ENCODE data around the gene HPCA.
A peak's percentile ranks its signal among the peaks of the same experiment; 100 is the strongest.

Gene HPCA

DNA sequence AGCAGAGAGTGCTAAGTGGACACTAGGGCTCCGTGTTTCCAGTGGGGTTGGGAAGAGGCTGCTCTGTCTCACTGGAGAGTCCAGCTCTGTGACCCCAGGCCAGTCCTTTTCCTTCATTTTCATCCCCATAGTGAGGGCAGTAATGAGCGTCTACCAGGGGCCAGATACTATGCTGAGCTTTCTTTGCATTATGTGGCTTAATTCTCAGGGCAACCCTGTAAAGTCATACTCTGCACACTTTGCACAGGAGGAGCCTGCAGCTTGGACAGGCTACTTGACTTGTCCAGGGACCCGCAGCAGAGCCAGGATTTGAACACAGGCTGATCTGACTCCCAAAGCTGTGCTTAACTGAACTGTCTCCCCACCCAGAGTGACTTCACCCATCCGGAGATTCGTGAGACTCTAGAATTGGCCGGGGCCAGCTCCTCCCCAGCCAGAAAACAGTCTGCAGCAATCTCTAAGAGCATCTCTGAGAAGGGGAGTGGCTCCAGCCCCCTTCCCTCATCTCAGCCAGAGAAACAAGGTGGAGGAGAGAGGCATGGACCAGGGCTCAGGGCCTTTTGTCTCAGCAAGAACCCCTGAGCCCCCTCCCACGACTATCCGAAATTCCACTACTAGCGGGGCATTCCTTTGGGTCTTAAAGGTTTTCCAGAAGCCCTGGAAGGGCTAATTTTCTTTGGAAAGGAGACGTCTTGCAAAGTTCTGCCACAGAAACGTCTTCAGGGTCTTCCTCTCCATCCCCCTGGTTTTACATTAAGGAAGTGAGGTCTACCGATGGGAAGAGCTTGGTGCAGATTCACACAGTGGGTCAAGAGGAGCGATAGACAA, 14.7 kb upstream of the HPCA start:
- Histone ChIP-seq H3K27ac (ENCODE audit: low read length) (no peak overlapping the region), H3K4me1 (ENCODE audit: control insufficient read depth, insufficient read depth, low read length) (peaks cover 14% of the 10 kb centered on the region), H3K27me3 (ENCODE audit: control insufficient read depth, insufficient read depth, low read length) (peaks cover 21% of the 10 kb centered on the region), H3K9me3 (ENCODE audit: control insufficient read depth, insufficient read depth, low read length) (no peaks in the 10 kb centered on the region), H3K4me3 (ENCODE audit: low read length) (peak overlapping the region; percentile 44; the same call in 1 of the 2 replicates), H3K36me3 (ENCODE audit: control insufficient read depth, insufficient read depth, low read length) (no peaks in the 10 kb centered on the region)
- DNase-seq (ENCODE audit: low read depth, low spot score), result no peak
- no CpG with 5 or more reads among the region's 13 CpGs for WGBS (ENCODE audit: insufficient coverage, insufficient read length)

- H3K4me1 ChIP-seq (ENCODE audit: control insufficient read depth, insufficient read depth, low read length), result peaks cover 14% of the 10 kb centered on the region
- peaks cover 21% of the 10 kb centered on the region for H3K27me3 ChIP-seq (ENCODE audit: control insufficient read depth, insufficient read depth, low read length)
- no peak for DNase-seq (ENCODE audit: low read depth, low spot score)
- H3K4me3 ChIP-seq (ENCODE audit: low read length), result no peak overlapping the region
- no CpG with 5 or more reads among the region's 7 CpGs for WGBS (ENCODE audit: insufficient coverage, insufficient read length)
- no peak overlapping the region for H3K27ac ChIP-seq (ENCODE audit: low read length)
- H3K36me3 ChIP-seq (ENCODE audit: control insufficient read depth, insufficient read depth, low read length), result no peaks in the 10 kb centered on the region
- H3K9me3 ChIP-seq (ENCODE audit: control insufficient read depth, insufficient read depth, low read length), result no peaks in the 10 kb centered on the region
These were observed 14.2 kb upstream of the HPCA start for GRCh38 chr1:32872192-32872460.

DNA sequence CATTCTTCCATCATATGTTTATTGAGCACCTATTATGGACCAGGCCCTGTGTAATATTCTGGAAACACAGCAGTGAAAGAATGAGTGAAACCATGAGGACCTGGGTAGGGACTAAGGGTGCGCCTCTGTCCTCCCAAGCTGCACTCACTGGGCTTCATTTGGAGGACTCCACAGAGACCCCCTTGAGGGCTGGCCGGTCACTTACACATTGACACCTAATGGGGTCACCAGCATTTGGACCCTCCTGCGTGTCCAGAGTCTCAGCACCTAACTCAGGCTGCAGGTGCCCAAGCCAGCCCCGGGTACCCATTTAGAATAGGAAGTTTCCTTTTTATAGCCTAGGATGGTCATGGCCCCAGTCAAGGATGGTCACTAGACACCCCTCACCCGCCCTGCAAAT, 12.8 kb upstream of the HPCA start:
- H3K36me3 ChIP-seq (ENCODE audit: control insufficient read depth, insufficient read depth, low read length), result no peaks in the 10 kb centered on the region
- H3K27ac ChIP-seq (ENCODE audit: low read length), result no peak overlapping the region
- DNase-seq (ENCODE audit: low read depth, low spot score), result no peak
- H3K27me3 ChIP-seq (ENCODE audit: control insufficient read depth, insufficient read depth, low read length), result peaks cover 21% of the 10 kb centered on the region
- H3K9me3 ChIP-seq (ENCODE audit: control insufficient read depth, insufficient read depth, low read length), result no peaks in the 10 kb centered on the region
- H3K4me1 ChIP-seq (ENCODE audit: control insufficient read depth, insufficient read depth, low read length), result peaks cover 16% of the 10 kb centered on the region
- WGBS (ENCODE audit: insufficient coverage, insufficient read length), result no CpG with 5 or more reads among the region's 5 CpGs
- no peak overlapping the region for H3K4me3 ChIP-seq (ENCODE audit: low read length)

GRCh38 chr1:32874860-32875752, 11.2 kb upstream of the HPCA start:
- H3K27ac ChIP-seq (ENCODE audit: low read length), result no peak overlapping the region

GRCh38 chr1:32876341-32877210, 9.7 kb upstream of the HPCA start:
- Histone ChIP-seq H3K4me1 (ENCODE audit: control insufficient read depth, insufficient read depth, low read length) (peaks cover 13% of the 10 kb centered on the region), H3K27me3 (ENCODE audit: control insufficient read depth, insufficient read depth, low read length) (peaks cover 5% of the 10 kb centered on the region; the same call in 1 of the 2 replicates), H3K9me3 (ENCODE audit: control insufficient read depth, insufficient read depth, low read length) (no peaks in the 10 kb centered on the region), H3K36me3 (ENCODE audit: control insufficient read depth, insufficient read depth, low read length) (no peaks in the 10 kb centered on the region), H3K4me3 (ENCODE audit: low read length) (no peak overlapping the region), H3K27ac (ENCODE audit: low read length) (no peak overlapping the region)
- no CpG with 5 or more reads among the region's 16 CpGs for WGBS (ENCODE audit: insufficient coverage, insufficient read length)
- DNase-seq (ENCODE audit: low read depth, low spot score), result no peak

More at GRCh38 chr1:32874860-32875752, 11.2 kb upstream of the HPCA start:
- no CpG with 5 or more reads among the region's 5 CpGs for WGBS (ENCODE audit: insufficient coverage, insufficient read length)
- Histone ChIP-seq H3K4me3 (ENCODE audit: low read length) (no peak overlapping the region; the same call in 1 of the 2 replicates), H3K4me1 (ENCODE audit: control insufficient read depth, insufficient read depth, low read length) (peaks cover 15% of the 10 kb centered on the region), H3K36me3 (ENCODE audit: control insufficient read depth, insufficient read depth, low read length) (no peaks in the 10 kb centered on the region), H3K9me3 (ENCODE audit: control insufficient read depth, insufficient read depth, low read length) (no peaks in the 10 kb centered on the region), H3K27me3 (ENCODE audit: control insufficient read depth, insufficient read depth, low read length) (peaks cover 15% of the 10 kb centered on the region)
- no peak for DNase-seq (ENCODE audit: low read depth, low spot score)

- H3K27me3 ChIP-seq (ENCODE audit: control insufficient read depth, insufficient read depth, low read length), result no peaks in the 10 kb centered on the region
- H3K9me3 ChIP-seq (ENCODE audit: control insufficient read depth, insufficient read depth, low read length), result no peaks in the 10 kb centered on the region
- H3K4me3 ChIP-seq (ENCODE audit: low read length), result no peak overlapping the region
- DNase-seq (ENCODE audit: low read depth, low spot score), result no peak
- H3K27ac ChIP-seq (ENCODE audit: low read length), result no peak overlapping the region
- no CpG with 5 or more reads among the region's 13 CpGs for WGBS (ENCODE audit: insufficient coverage, insufficient read length)
- H3K4me1 ChIP-seq (ENCODE audit: control insufficient read depth, insufficient read depth, low read length), result peaks cover 10% of the 10 kb centered on the region
- H3K36me3 ChIP-seq (ENCODE audit: control insufficient read depth, insufficient read depth, low read length), result no peaks in the 10 kb centered on the region
These were observed 8.8 kb upstream of the HPCA start for GRCh38 chr1:32877211-32878110.

DNA sequence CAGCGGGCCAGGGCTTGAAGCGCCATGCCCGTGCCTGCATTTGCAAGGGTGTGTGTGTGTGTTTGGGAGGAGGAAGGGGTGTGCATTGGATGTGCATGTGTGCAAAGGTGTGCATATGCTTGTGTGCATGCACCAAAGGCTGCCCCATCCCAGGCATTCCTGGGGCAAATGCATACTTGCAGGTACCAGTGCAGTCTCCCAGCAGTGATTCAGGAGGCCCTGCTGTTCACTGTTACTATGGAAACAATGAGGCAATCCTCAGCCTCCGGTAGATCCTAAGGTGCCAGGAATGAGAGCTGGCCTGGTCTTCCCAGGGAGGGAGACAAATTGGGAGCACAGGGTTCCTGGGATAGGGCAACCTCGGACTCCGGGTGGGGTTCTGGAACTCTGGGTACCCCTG, 8.1 kb upstream of the HPCA start:
- Histone ChIP-seq H3K9me3 (ENCODE audit: control insufficient read depth, insufficient read depth, low read length) (no peaks in the 10 kb centered on the region), H3K27ac (ENCODE audit: low read length) (no peak overlapping the region), H3K4me1 (ENCODE audit: control insufficient read depth, insufficient read depth, low read length) (peaks cover 10% of the 10 kb centered on the region), H3K4me3 (ENCODE audit: low read length) (no peak overlapping the region), H3K27me3 (ENCODE audit: control insufficient read depth, insufficient read depth, low read length) (no peaks in the 10 kb centered on the region), H3K36me3 (ENCODE audit: control insufficient read depth, insufficient read depth, low read length) (no peaks in the 10 kb centered on the region)
- no CpG with 5 or more reads among the region's 6 CpGs for WGBS (ENCODE audit: insufficient coverage, insufficient read length)
- no peak for DNase-seq (ENCODE audit: low read depth, low spot score)

GRCh38 chr1:32878637-32879041, 7.7 kb upstream of the HPCA start:
- Histone ChIP-seq H3K4me3 (ENCODE audit: low read length) (no peak overlapping the region), H3K27me3 (ENCODE audit: control insufficient read depth, insufficient read depth, low read length) (no peaks in the 10 kb centered on the region), H3K27ac (ENCODE audit: low read length) (no peak overlapping the region), H3K9me3 (ENCODE audit: control insufficient read depth, insufficient read depth, low read length) (no peaks in the 10 kb centered on the region), H3K36me3 (ENCODE audit: control insufficient read depth, insufficient read depth, low read length) (no peaks in the 10 kb centered on the region), H3K4me1 (ENCODE audit: control insufficient read depth, insufficient read depth, low read length) (peaks cover 10% of the 10 kb centered on the region)
- no CpG with 5 or more reads among the region's 5 CpGs for WGBS (ENCODE audit: insufficient coverage, insufficient read length)
- no peak for DNase-seq (ENCODE audit: low read depth, low spot score)

DNA sequence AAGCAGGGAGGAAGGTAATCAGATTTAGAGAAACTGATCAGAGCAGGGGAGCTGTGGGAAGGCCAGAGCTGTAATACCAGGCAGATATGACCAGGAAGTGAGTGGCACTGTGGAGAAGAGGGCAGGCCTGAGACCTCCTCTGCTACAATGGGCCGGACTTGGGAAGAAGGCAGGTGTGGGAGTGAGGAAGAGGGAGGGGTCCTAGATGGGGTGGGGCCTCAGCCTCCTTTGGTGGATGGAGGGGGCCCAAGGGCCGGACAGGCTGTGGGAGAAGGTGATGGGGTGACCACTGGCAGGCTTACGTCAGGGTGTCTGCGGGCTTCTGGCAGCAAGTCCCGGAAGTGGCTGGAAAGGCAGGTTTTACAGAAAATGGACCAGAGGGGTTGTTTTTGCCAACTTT, 5.0 kb upstream of the HPCA start:
- no peak for DNase-seq (ENCODE audit: low read depth, low spot score)
- Histone ChIP-seq H3K27ac (ENCODE audit: low read length) (no peak overlapping the region), H3K27me3 (ENCODE audit: control insufficient read depth, insufficient read depth, low read length) (no peaks in the 10 kb centered on the region; the same call in 1 of the 2 replicates), H3K9me3 (ENCODE audit: control insufficient read depth, insufficient read depth, low read length) (no peaks in the 10 kb centered on the region), H3K36me3 (ENCODE audit: control insufficient read depth, insufficient read depth, low read length) (no peaks in the 10 kb centered on the region), H3K4me3 (ENCODE audit: low read length) (no peak overlapping the region), H3K4me1 (ENCODE audit: control insufficient read depth, insufficient read depth, low read length) (peaks cover 6% of the 10 kb centered on the region)
- no CpG with 5 or more reads among the region's 5 CpGs for WGBS (ENCODE audit: insufficient coverage, insufficient read length)
